Subcutaneous abdominal adipose tissue (tissue), 5 donors: Measurements from ENCODE around the gene UBE2Q1.

Experiments used
- H3K27ac ChIP-seq: one replicate; pipeline ENCODE4 v1.7.0; 2013; ENCODE audit warnings: low read depth, mild to moderate bottlenecking, inconsistent platforms, low read length, moderate library complexity
- H3K27me3 ChIP-seq, 5 donors: one replicate each; pipeline ENCODE4 v1.7.0; 2013; ENCODE audit warnings: low read length in 5 of 5, inconsistent platforms in 1 of 5; ENCODE audit not compliant: control insufficient read depth in 5 of 5, insufficient read depth in 4 of 5
- H3K36me3 ChIP-seq, 5 donors: one replicate each; pipeline ENCODE4 v1.7.0; 2013; ENCODE audit warnings: low read length in 5 of 5; ENCODE audit not compliant: control insufficient read depth in 5 of 5, insufficient read depth in 5 of 5
- H3K4me1 ChIP-seq, 5 donors: one replicate each; pipeline ENCODE4 v1.7.0; 2013; ENCODE audit warnings: low read length in 5 of 5, mild to moderate bottlenecking in 3 of 5, moderate library complexity in 1 of 5; ENCODE audit not compliant: control insufficient read depth in 5 of 5, insufficient read depth in 5 of 5
- H3K4me3 ChIP-seq, 5 donors: one replicate each; pipeline ENCODE4 v1.7.0; 2013; ENCODE audit warnings: low read length in 5 of 5, low read depth in 1 of 5
- H3K9ac ChIP-seq, 5 donors: one replicate each; pipeline ENCODE4 v1.7.0; 2013; ENCODE audit warnings: low read length in 5 of 5, mild to moderate bottlenecking in 4 of 5, moderate library complexity in 3 of 5
- H3K9me3 ChIP-seq, 5 donors: one replicate each; pipeline ENCODE4 v1.7.0; 2013; ENCODE audit warnings: low read length in 5 of 5; ENCODE audit not compliant: control insufficient read depth in 5 of 5
- donor health status: healthy.
- donor health status: healthy.
- donor health status: healthy.
- donor health status: healthy.
- donor health status: healthy.

Gene UBE2Q1

GRCh38 chr1:154553056-154554030, 5.1 kb downstream of the UBE2Q1 start:
- Histone ChIP-seq H3K9ac (no peak overlapping the region), H3K4me3 (no peak overlapping the region), H3K9me3 (no peaks in the 10 kb centered on the region), H3K27me3 (no peaks in the 10 kb centered on the region), H3K36me3 (peaks cover 14 to 73% (median 72%) of the 10 kb centered on the region in 5 donors), H3K27ac (no peak overlapping the region), H3K4me1 (peaks cover 17 to 25% (median 23%) of the 10 kb centered on the region in 5 donors)

- peaks cover 10 to 16% (median 13%) of the 10 kb centered on the region in 5 donors for H3K4me1 ChIP-seq
- no peak overlapping the region for H3K27ac ChIP-seq
- H3K27me3 ChIP-seq: no peaks in the 10 kb centered on the region
- no peaks in the 10 kb centered on the region for H3K9me3 ChIP-seq
- H3K36me3 ChIP-seq: peaks cover 14 to 80% (median 77%) of the 10 kb centered on the region in 5 donors
- H3K9ac ChIP-seq: no peak overlapping the region
- no peak overlapping the region for H3K4me3 ChIP-seq
Observed at GRCh38 chr1:154552036-154552435, 6.4 kb downstream of the UBE2Q1 start.

GRCh38 chr1:154551474-154551873, 7.0 kb downstream of the UBE2Q1 start:
- peaks cover 5 to 10% (median 7%) of the 10 kb centered on the region in 5 donors for H3K4me1 ChIP-seq
- no peak overlapping the region for H3K27ac ChIP-seq
- no peak overlapping the region for H3K9ac ChIP-seq
- H3K36me3 ChIP-seq: peaks cover 14 to 80% (median 77%) of the 10 kb centered on the region in 5 donors
- H3K9me3 ChIP-seq: no peaks in the 10 kb centered on the region
- H3K4me3 ChIP-seq: no peak overlapping the region
- H3K27me3 ChIP-seq: no peaks in the 10 kb centered on the region

GRCh38 chr1:154550657-154551056, 7.8 kb downstream of the UBE2Q1 start:
- no peak overlapping the region for H3K27ac ChIP-seq
- H3K4me3 ChIP-seq: no peak overlapping the region
- no peaks in the 10 kb centered on the region for H3K27me3 ChIP-seq
- peaks cover 14 to 79% (median 74%) of the 10 kb centered on the region in 5 donors for H3K36me3 ChIP-seq
- H3K9ac ChIP-seq: no peak overlapping the region
- H3K4me1 ChIP-seq: peaks cover 0 to 3% (median 0%) of the 10 kb centered on the region in 5 donors
- H3K9me3 ChIP-seq: no peaks in the 10 kb centered on the region

- H3K4me1 ChIP-seq: peaks cover 0 to 3% (median 0%) of the 10 kb centered on the region in 5 donors
- H3K27me3 ChIP-seq: no peaks in the 10 kb centered on the region
- H3K4me3 ChIP-seq: no peak overlapping the region
- H3K9me3 ChIP-seq: no peaks in the 10 kb centered on the region
- H3K36me3 ChIP-seq: peaks cover 14 to 76% (median 70%) of the 10 kb centered on the region in 5 donors
- no peak overlapping the region for H3K27ac ChIP-seq
- no peak overlapping the region for H3K9ac ChIP-seq
Observed at GRCh38 chr1:154550070-154550469, 8.4 kb downstream of the UBE2Q1 start.

- H3K36me3 ChIP-seq: peaks cover 12 to 72% (median 62%) of the 10 kb centered on the region in 5 donors
- H3K27ac ChIP-seq: no peak overlapping the region
- no peak overlapping the region for H3K9ac ChIP-seq
- H3K4me1 ChIP-seq: peaks cover 0 to 3% (median 0%) of the 10 kb centered on the region in 5 donors
- H3K4me3 ChIP-seq: no peak overlapping the region
- no peaks in the 10 kb centered on the region for H3K9me3 ChIP-seq
- H3K27me3 ChIP-seq: no peaks in the 10 kb centered on the region
Observed at GRCh38 chr1:154549202-154549770, 9.2 kb downstream of the UBE2Q1 start.

- H3K9ac ChIP-seq: no peak overlapping the region
- H3K27ac ChIP-seq: no peak overlapping the region
- H3K9me3 ChIP-seq: no peaks in the 10 kb centered on the region
- H3K4me3 ChIP-seq: no peak overlapping the region
- peaks cover 7 to 60% (median 50%) of the 10 kb centered on the region in 5 donors for H3K36me3 ChIP-seq
- H3K4me1 ChIP-seq: peaks cover 0 to 5% (median 2%) of the 10 kb centered on the region in 5 donors
- H3K27me3 ChIP-seq: peaks cover 0 to 2% (median 0%) of the 10 kb centered on the region in 5 donors
Observed at GRCh38 chr1:154548028-154548427, 10.4 kb downstream of the UBE2Q1 start.

GRCh38 chr1:154547105-154547732, 11.2 kb downstream of the UBE2Q1 start:
- Histone ChIP-seq H3K36me3 (peaks cover 5 to 52% (median 45%) of the 10 kb centered on the region in 5 donors), H3K4me1 (peaks cover 0 to 5% (median 2%) of the 10 kb centered on the region in 5 donors), H3K27ac (no peak overlapping the region), H3K4me3 (no peak overlapping the region), H3K27me3 (peaks cover 0 to 2% (median 0%) of the 10 kb centered on the region in 5 donors), H3K9ac (no peak overlapping the region), H3K9me3 (no peaks in the 10 kb centered on the region)

GRCh38 chr1:154546264-154547063, 12.0 kb downstream of the UBE2Q1 start:
- Histone ChIP-seq H3K9me3 (no peaks in the 10 kb centered on the region), H3K36me3 (peaks cover 5 to 44% (median 39%) of the 10 kb centered on the region in 5 donors), H3K4me3 (no peak overlapping the region), H3K27me3 (peaks cover 0 to 3% (median 0%) of the 10 kb centered on the region in 5 donors), H3K4me1 (peaks cover 0 to 5% (median 2%) of the 10 kb centered on the region in 5 donors), H3K27ac (no peak overlapping the region), H3K9ac (no peak overlapping the region)
